Stomach (tissue), 9 donors: Measurements from ENCODE around the gene TTC34. TPM values are rescaled to one million over a fixed set of nuclear protein-coding genes. Genes with fewer than 3 reads are reported as not detected.

ENCODE experiments used
- DNase-seq, 2 donors: peaks; one replicate each; pipeline versions ENCODE4 v3.0.0 to v3.0.0-alpha.2; 2013 to 2019
- H3K27ac ChIP-seq, 5 donors: fragments of 200-600 bp in 4 of 5; sonication (generic) in 4 of 5; one replicate each; pipeline ENCODE4 v1.5.1; 2013 to 2019; ENCODE audit warnings: mild to moderate bottlenecking in 1 of 5, moderate library complexity in 1 of 5
- H3K27me3 ChIP-seq, 3 donors: fragments of 200-600 bp; sonication (generic); one replicate each; pipeline ENCODE4 v1.5.1; 2017 to 2019; ENCODE audit warnings: mixed run types in 1 of 3
- H3K36me3 ChIP-seq, 4 donors: fragments of 200-600 bp; sonication (generic); 1 replicate in 3 of 4; 2 replicates in 1 of 4; pipeline ENCODE4 v1.5.1; 2016 to 2019
- H3K4me1 ChIP-seq, 4 donors: fragments of 200-600 bp; sonication (generic); one replicate each; pipeline ENCODE4 v1.5.1; 2016 to 2019
- H3K4me3 ChIP-seq, 4 donors: fragments of 200-600 bp; sonication (generic) in 3 of 4; one replicate each; pipeline ENCODE4 v1.5.1; 2016 to 2019; ENCODE audit warnings: mild to moderate bottlenecking in 1 of 4
- H3K9me3 ChIP-seq, 4 donors: fragments of 200-600 bp; sonication (generic); one replicate each; pipeline ENCODE4 v1.5.1; 2016 to 2019
- EP300 ChIP-seq: sonication (generic); formaldehyde crosslinking; IDR thresholded peaks from one replicate; pipeline ENCODE4 v1.6.1; 2017; ENCODE audit warnings: antibody characterized with exemption
- POLR2A ChIP-seq, 4 donors: fragments of 450-650 bp; IDR thresholded peaks; one replicate each; pipeline ENCODE4 v1.6.1; 2016; ENCODE audit warnings: antibody characterized with exemption in 4 of 4, control low read depth in 2 of 4, mild to moderate bottlenecking in 1 of 4, moderate library complexity in 1 of 4
- POLR2AphosphoS5 ChIP-seq, 3 donors: sonication (generic); formaldehyde crosslinking; IDR thresholded peaks; one replicate each; pipeline ENCODE4 v1.6.1; 2016; ENCODE audit warnings: antibody characterized with exemption in 3 of 3
- WGBS, 5 donors: extraction: QIAGEN DNeasy Blood & Tissue Kit in 3 of 5; methylation state at CpG; one replicate each; pipeline versions ENCODE4 v1.1.5 to v1.1.7; 2013 to 2018; 5-methylcytosine and 5-hydroxymethylcytosine counted together
- intact Hi-C: fragments of 100-400 bp; cut with DNase I; formaldehyde crosslinking; loops from one replicate; pipeline ENCODE4 v1.15.1; 2023; ENCODE audit warnings: low total_unique reads
- polyA plus RNA-seq, 3 donors: library from polyadenylated mRNA; stranded (reverse); fragments of 200-250 nt; gene quantifications; one replicate each; pipeline ENCODE4 v1.2.3, GENCODE V29; 2013
- total RNA-seq, 5 donors: library from RNA; depleted of rRNA; stranded (reverse); fragments of >200 nt; gene quantifications; one replicate each; pipeline versions ENCODE4 v1.1.0 to v1.2.3, GENCODE V29; 2014 to 2016
- TF ChIP-seq, protein P1 (sequence below), 7 experiments: fragments of 450-650 bp in 4 of 7; fragments of 200-600 bp in 3 of 7; sonication (generic) in 3 of 7; IDR thresholded peaks; one replicate each; pipeline ENCODE4 v1.5.1; 2016 to 2019; ENCODE audit warnings: antibody characterized with exemption in 7 of 7, control low read depth in 2 of 7, mild to moderate bottlenecking in 1 of 7
- donor health status: healthy with polysubstance abuse.
- donor health status: Bipolar disorder and iron deficiency.
- donor health status: healthy.

The TTC34 gene
- total and polyA plus RNA-seq, 8 donors = 0.06 to 1.3 (median 0.33) TPM; not detected in 2

- no peak for DNase-seq
- Histone ChIP-seq H3K4me3 (peak overlapping the region; percentile 80 to 95 (median 88)), H3K27me3 (peaks cover 0 to 5% (median 0%) of the 10 kb centered on the region in 3 donors), H3K9me3 (no peaks in the 10 kb centered on the region), H3K4me1 (peaks cover 31 to 64% (median 57%) of the 10 kb centered on the region in 4 donors), H3K36me3 (peaks cover 0 to 22% (median 11%) of the 10 kb centered on the region in 4 donors), H3K27ac (peak overlapping the region in 4 of 5 donors; percentile 99 to 100 (median 99))
- WGBS, 5 donors = 53 to 77% (median 61%) methylated on average over 9 to 19 of the region's 19 CpGs
- intact Hi-C loops = loop anchor here (10.0 kb wide), 1 partner anchor 57 kb away; no protein-coding TSS in a partner anchor
- TF ChIP-seq POLR2A (IDR thresholded peaks at IDR 0.05) (no peak), EP300 (no peak), POLR2AphosphoS5 (IDR thresholded peaks at IDR 0.05) (no peak)
- TF ChIP-seq, protein P1, sequence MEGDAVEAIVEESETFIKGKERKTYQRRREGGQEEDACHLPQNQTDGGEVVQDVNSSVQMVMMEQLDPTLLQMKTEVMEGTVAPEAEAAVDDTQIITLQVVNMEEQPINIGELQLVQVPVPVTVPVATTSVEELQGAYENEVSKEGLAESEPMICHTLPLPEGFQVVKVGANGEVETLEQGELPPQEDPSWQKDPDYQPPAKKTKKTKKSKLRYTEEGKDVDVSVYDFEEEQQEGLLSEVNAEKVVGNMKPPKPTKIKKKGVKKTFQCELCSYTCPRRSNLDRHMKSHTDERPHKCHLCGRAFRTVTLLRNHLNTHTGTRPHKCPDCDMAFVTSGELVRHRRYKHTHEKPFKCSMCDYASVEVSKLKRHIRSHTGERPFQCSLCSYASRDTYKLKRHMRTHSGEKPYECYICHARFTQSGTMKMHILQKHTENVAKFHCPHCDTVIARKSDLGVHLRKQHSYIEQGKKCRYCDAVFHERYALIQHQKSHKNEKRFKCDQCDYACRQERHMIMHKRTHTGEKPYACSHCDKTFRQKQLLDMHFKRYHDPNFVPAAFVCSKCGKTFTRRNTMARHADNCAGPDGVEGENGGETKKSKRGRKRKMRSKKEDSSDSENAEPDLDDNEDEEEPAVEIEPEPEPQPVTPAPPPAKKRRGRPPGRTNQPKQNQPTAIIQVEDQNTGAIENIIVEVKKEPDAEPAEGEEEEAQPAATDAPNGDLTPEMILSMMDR (IDR thresholded peaks at IDR 0.05) = no peak
Measured at GRCh38 chr1:2587860-2588571, 213.5 kb downstream of the TTC34 start.

DNA sequence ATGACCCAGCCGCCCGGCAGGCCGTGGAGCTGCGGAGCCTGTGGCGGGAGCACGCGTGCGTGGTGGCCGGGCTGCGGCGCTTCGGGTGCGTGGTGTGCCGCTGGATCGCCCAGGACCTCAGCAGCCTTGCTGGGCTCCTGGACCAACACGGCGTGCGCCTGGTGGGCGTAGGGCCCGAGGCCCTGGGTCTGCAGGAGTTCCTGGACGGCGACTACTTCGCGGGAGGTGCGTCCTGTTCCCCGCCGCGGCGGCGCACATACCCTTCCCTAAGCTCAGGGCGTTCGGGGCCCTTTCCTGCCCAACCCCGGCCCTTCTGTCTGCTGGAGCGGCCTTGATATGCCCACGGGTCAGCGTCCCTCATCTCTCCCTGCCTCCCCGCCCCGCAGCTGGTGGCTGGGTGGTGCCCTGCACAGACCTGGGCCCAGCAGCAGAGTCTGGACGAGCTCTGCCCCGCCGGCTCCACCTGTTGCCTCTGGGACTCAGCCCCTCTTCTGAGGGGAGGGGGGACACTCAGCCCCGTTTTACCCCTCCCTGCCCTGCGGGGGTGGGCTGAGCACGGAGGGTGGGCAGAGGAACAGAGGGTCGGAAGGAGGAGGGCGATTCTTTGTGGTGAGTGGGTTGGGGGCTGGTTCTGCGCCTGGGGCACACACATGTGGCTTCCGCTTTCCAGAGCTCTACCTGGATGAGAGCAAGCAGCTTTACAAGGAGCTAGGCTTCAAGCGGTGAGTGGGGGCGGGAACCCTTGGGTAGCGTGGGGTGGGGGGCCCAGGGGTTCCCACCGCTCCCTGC lies 214.2 kb downstream of the TTC34 start:
- Histone ChIP-seq H3K27me3 (no peaks in the 10 kb centered on the region), H3K27ac (peak overlapping the region; percentile 43 to 100 (median 99)), H3K36me3 (peaks cover 0 to 22% (median 11%) of the 10 kb centered on the region in 4 donors), H3K4me1 (peaks cover 28 to 57% (median 51%) of the 10 kb centered on the region in 4 donors), H3K9me3 (no peaks in the 10 kb centered on the region), H3K4me3 (peak overlapping the region; percentile 80 to 95 (median 88))
- TF ChIP-seq POLR2AphosphoS5 (IDR thresholded peaks at IDR 0.05) = no peak
- TF ChIP-seq, protein P1 (IDR thresholded peaks at IDR 0.05) = no peak
- no peak for TF ChIP-seq EP300
- no peak for TF ChIP-seq POLR2A (IDR thresholded peaks at IDR 0.05)
- 4 to 29% (median 9%) methylated on average over 6 to 52 of the region's 52 CpGs for WGBS, 5 donors
- intact Hi-C loops = loop anchor here (10.0 kb wide), 1 partner anchor 58 kb away; no protein-coding TSS in a partner anchor
- DNase-seq = no peak

DNA sequence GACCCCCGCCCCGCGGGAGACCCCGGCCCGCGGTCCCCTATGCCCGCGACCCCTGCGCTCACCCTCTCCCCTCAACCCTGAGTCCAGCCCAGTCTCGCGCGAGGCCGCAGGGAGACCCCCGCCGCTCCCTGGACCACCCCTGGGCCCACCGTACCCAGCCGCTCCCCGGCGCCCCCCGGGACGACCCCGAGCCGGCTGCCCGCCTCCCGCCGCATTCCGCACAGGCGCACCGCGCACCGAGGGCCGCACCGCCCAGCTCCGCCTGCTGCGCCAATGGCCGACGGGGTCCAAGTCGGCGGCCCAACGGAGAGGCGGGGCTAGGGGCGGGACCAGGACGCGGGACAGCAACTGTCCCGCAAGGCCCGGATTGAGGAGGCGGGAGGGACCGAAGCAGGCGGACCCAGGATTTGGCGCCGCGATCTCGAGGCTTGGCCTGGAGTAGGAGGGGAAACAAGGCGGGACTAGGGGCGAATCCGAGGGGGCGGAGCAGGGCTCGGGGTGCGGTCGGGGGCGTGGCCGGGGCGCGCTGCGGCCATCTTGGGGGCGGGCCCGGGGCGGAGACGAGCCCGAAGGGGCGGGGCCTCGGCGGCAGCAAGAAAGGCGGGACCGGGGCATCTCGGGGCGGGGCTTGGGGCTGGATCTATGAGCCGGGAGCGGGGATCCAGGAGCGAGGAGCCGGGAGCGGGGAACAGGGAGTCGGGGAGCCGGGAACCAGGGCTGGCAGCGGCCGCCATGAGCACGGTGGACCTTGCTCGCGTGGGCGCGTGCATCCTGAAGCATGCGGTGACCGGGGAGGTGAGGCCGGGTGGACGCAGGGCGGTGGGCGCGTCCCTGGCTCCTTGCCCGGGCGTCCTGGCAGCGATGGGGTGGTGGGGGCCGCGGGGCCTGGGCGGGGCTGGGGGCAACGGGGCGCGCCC lies 215.1 kb downstream of the TTC34 start, which contains the start of gene PRXL2B:
PRXL2B (plus strand) TSS at position 624 of the 917 bp plus-strand sequence; CDS start at position 733, 109 bp downstream.
- peaks cover 28 to 52% (median 49%) of the 10 kb centered on the region in 4 donors for H3K4me1 ChIP-seq
- no peaks in the 10 kb centered on the region for H3K27me3 ChIP-seq
- WGBS, 5 donors = 1 to 2% (median 1%) methylated on average over 24 to 107 of the region's 107 CpGs
- intact Hi-C loops = loop anchor here (10.0 kb wide), 1 partner anchor 58 kb away; no protein-coding TSS in a partner anchor
- H3K9me3 ChIP-seq = no peaks in the 10 kb centered on the region
- peak within 1 kb of the TSS; percentile 80 to 95 (median 88) for H3K4me3 ChIP-seq
- DNase-seq = peak; percentile 99 to 100
- peaks cover 0 to 22% (median 11%) of the 10 kb centered on the region in 4 donors for H3K36me3 ChIP-seq
- TF ChIP-seq POLR2AphosphoS5 (IDR thresholded peaks at IDR 0.05) (peak; percentile 88 to 96 (median 95)), POLR2A (IDR thresholded peaks at IDR 0.05) (no peak)
- H3K27ac ChIP-seq = peak within 1 kb of the TSS; percentile 98 to 100 (median 99)

Other genes with a start within 250 kb of the TTC34 start
- 100 to 1,000 TPM in 3 of 5 donors, 10 to 100 TPM in 2; 33.2 to 413 (median 301) TPM for gene TNFRSF14, start 245.3 kb downstream of the TTC34 start, total RNA-seq
- gene TNFRSF14, start 245.3 kb downstream of the TTC34 start, polyA plus RNA-seq = 100 to 1,000 TPM in 1 of 3 donors, 10 to 100 TPM in 2; 58.0 to 128 (median 64.8) TPM
- 100 to 1,000 TPM in 1 of 5 donors, 10 to 100 TPM in 3, 1 to 10 TPM in 1; 8.5 to 668 (median 21.0) TPM for gene PRXL2B, start 214.9 kb downstream of the TTC34 start, total RNA-seq
- 10 to 100 TPM; 18.9 to 23.8 (median 20.9) TPM for gene PRXL2B, start 214.9 kb downstream of the TTC34 start, polyA plus RNA-seq
- 100 to 1,000 TPM in 1 of 5 donors, 10 to 100 TPM in 1, 1 to 10 TPM in 3; 1.3 to 190 (median 4.5) TPM for gene MMEL1, start 168.7 kb downstream of the TTC34 start, total RNA-seq
- 10 to 100 TPM; 20.5 to 27.3 (median 26.7) TPM for gene MMEL1, start 168.7 kb downstream of the TTC34 start, polyA plus RNA-seq
- not detected for gene ACTRT2, start 219.8 kb upstream of the TTC34 start, total RNA-seq
- gene ACTRT2, start 219.8 kb upstream of the TTC34 start, polyA plus RNA-seq = not detected